ENCODE data around the gene P3H3.

The P3H3 gene

GRCh38 chr12:6829536-6830220, 1.5 kb downstream of the P3H3 start:
- Histone ChIP-seq H3K27ac (ENCODE audit: low read depth, low read length) (no peak overlapping the region), H3K9ac (ENCODE audit: low read length) (peak overlapping the region; percentile 87), H3K4me3 (ENCODE audit: low read depth, low read length) (peak overlapping the region; percentile 98), H3K9me3 (ENCODE audit: control insufficient read depth, insufficient read depth, low read depth, low read length) (no peaks in the 10 kb centered on the region), H3K4me1 (ENCODE audit: control insufficient read depth, insufficient read depth, low read length) (peaks cover 31% of the 10 kb centered on the region), H3K27me3 (ENCODE audit: control insufficient read depth, insufficient read depth, low read length) (peaks cover 18% of the 10 kb centered on the region), H3K36me3 (ENCODE audit: control insufficient read depth, insufficient read depth, low read length) (peaks cover 39% of the 10 kb centered on the region)

- peaks cover 24% of the 10 kb centered on the region for H3K4me1 ChIP-seq (ENCODE audit: control insufficient read depth, insufficient read depth, low read length)
- peaks cover 11% of the 10 kb centered on the region for H3K27me3 ChIP-seq (ENCODE audit: control insufficient read depth, insufficient read depth, low read length)
- H3K27ac ChIP-seq (ENCODE audit: low read depth, low read length), result no peak overlapping the region
- no peaks in the 10 kb centered on the region for H3K9me3 ChIP-seq (ENCODE audit: control insufficient read depth, insufficient read depth, low read depth, low read length)
- H3K36me3 ChIP-seq (ENCODE audit: control insufficient read depth, insufficient read depth, low read length), result peaks cover 44% of the 10 kb centered on the region
- no peak overlapping the region for H3K9ac ChIP-seq (ENCODE audit: low read length)
- H3K4me3 ChIP-seq (ENCODE audit: low read depth, low read length), result peak overlapping the region; percentile 98
These were observed 2.2 kb downstream of the P3H3 start for GRCh38 chr12:6830286-6830890.

GRCh38 chr12:6830999-6831398, 2.8 kb downstream of the P3H3 start:
- no peaks in the 10 kb centered on the region for H3K9me3 ChIP-seq (ENCODE audit: control insufficient read depth, insufficient read depth, low read depth, low read length)
- peaks cover 7% of the 10 kb centered on the region; the same call in 1 of the 2 replicates for H3K27me3 ChIP-seq (ENCODE audit: control insufficient read depth, insufficient read depth, low read length)
- H3K4me1 ChIP-seq (ENCODE audit: control insufficient read depth, insufficient read depth, low read length), result peaks cover 20% of the 10 kb centered on the region
- H3K27ac ChIP-seq (ENCODE audit: low read depth, low read length), result no peak overlapping the region
- H3K4me3 ChIP-seq (ENCODE audit: low read depth, low read length), result no peak overlapping the region
- H3K36me3 ChIP-seq (ENCODE audit: control insufficient read depth, insufficient read depth, low read length), result peaks cover 44% of the 10 kb centered on the region
- no peak overlapping the region for H3K9ac ChIP-seq (ENCODE audit: low read length)

- Histone ChIP-seq H3K36me3 (ENCODE audit: control insufficient read depth, insufficient read depth, low read length) (peaks cover 49% of the 10 kb centered on the region), H3K27me3 (ENCODE audit: control insufficient read depth, insufficient read depth, low read length) (peaks cover 2% of the 10 kb centered on the region; the same call in 1 of the 2 replicates), H3K4me1 (ENCODE audit: control insufficient read depth, insufficient read depth, low read length) (peaks cover 15% of the 10 kb centered on the region), H3K9me3 (ENCODE audit: control insufficient read depth, insufficient read depth, low read depth, low read length) (no peaks in the 10 kb centered on the region), H3K9ac (ENCODE audit: low read length) (no peak overlapping the region), H3K4me3 (ENCODE audit: low read depth, low read length) (no peak overlapping the region), H3K27ac (ENCODE audit: low read depth, low read length) (no peak overlapping the region)
These were observed 3.3 kb downstream of the P3H3 start for GRCh38 chr12:6831450-6831995.

GRCh38 chr12:6832125-6832524, 3.9 kb downstream of the P3H3 start:
- Histone ChIP-seq H3K4me3 (ENCODE audit: low read depth, low read length) (no peak overlapping the region), H3K9ac (ENCODE audit: low read length) (no peak overlapping the region), H3K36me3 (ENCODE audit: control insufficient read depth, insufficient read depth, low read length) (peaks cover 55% of the 10 kb centered on the region), H3K4me1 (ENCODE audit: control insufficient read depth, insufficient read depth, low read length) (peaks cover 9% of the 10 kb centered on the region), H3K27ac (ENCODE audit: low read depth, low read length) (no peak overlapping the region), H3K27me3 (ENCODE audit: control insufficient read depth, insufficient read depth, low read length) (no peaks in the 10 kb centered on the region), H3K9me3 (ENCODE audit: control insufficient read depth, insufficient read depth, low read depth, low read length) (no peaks in the 10 kb centered on the region)

GRCh38 chr12:6833189-6833890, 5.1 kb downstream of the P3H3 start:
- no peaks in the 10 kb centered on the region for H3K27me3 ChIP-seq (ENCODE audit: control insufficient read depth, insufficient read depth, low read length)
- no peak overlapping the region for H3K27ac ChIP-seq (ENCODE audit: low read depth, low read length)
- H3K4me1 ChIP-seq (ENCODE audit: control insufficient read depth, insufficient read depth, low read length), result peaks cover 6% of the 10 kb centered on the region
- no peak overlapping the region for H3K4me3 ChIP-seq (ENCODE audit: low read depth, low read length)
- H3K9ac ChIP-seq (ENCODE audit: low read length), result no peak overlapping the region
- no peaks in the 10 kb centered on the region for H3K9me3 ChIP-seq (ENCODE audit: control insufficient read depth, insufficient read depth, low read depth, low read length)
- peaks cover 67% of the 10 kb centered on the region for H3K36me3 ChIP-seq (ENCODE audit: control insufficient read depth, insufficient read depth, low read length)

- Histone ChIP-seq H3K9me3 (ENCODE audit: control insufficient read depth, insufficient read depth, low read depth, low read length) (no peaks in the 10 kb centered on the region), H3K4me1 (ENCODE audit: control insufficient read depth, insufficient read depth, low read length) (peaks cover 6% of the 10 kb centered on the region), H3K36me3 (ENCODE audit: control insufficient read depth, insufficient read depth, low read length) (peaks cover 76% of the 10 kb centered on the region), H3K4me3 (ENCODE audit: low read depth, low read length) (no peak overlapping the region), H3K27me3 (ENCODE audit: control insufficient read depth, insufficient read depth, low read length) (no peaks in the 10 kb centered on the region), H3K27ac (ENCODE audit: low read depth, low read length) (no peak overlapping the region), H3K9ac (ENCODE audit: low read length) (no peak overlapping the region)
These were observed 6.0 kb downstream of the P3H3 start for GRCh38 chr12:6834254-6834653.

GRCh38 chr12:6834873-6835272, 6.7 kb downstream of the P3H3 start:
- Histone ChIP-seq H3K4me3 (ENCODE audit: low read depth, low read length) (no peak overlapping the region), H3K9ac (ENCODE audit: low read length) (no peak overlapping the region), H3K36me3 (ENCODE audit: control insufficient read depth, insufficient read depth, low read length) (peaks cover 81% of the 10 kb centered on the region), H3K4me1 (ENCODE audit: control insufficient read depth, insufficient read depth, low read length) (peaks cover 3% of the 10 kb centered on the region), H3K27me3 (ENCODE audit: control insufficient read depth, insufficient read depth, low read length) (no peaks in the 10 kb centered on the region), H3K27ac (ENCODE audit: low read depth, low read length) (no peak overlapping the region), H3K9me3 (ENCODE audit: control insufficient read depth, insufficient read depth, low read depth, low read length) (no peaks in the 10 kb centered on the region)

GRCh38 chr12:6836851-6837250, 8.6 kb downstream of the P3H3 start:
- H3K9me3 ChIP-seq (ENCODE audit: control insufficient read depth, insufficient read depth, low read depth, low read length), result no peaks in the 10 kb centered on the region
- no peak overlapping the region for H3K27ac ChIP-seq (ENCODE audit: low read depth, low read length)
- H3K36me3 ChIP-seq (ENCODE audit: control insufficient read depth, insufficient read depth, low read length), result peaks cover 64% of the 10 kb centered on the region
- no peaks in the 10 kb centered on the region for H3K27me3 ChIP-seq (ENCODE audit: control insufficient read depth, insufficient read depth, low read length)
- H3K9ac ChIP-seq (ENCODE audit: low read length), result no peak overlapping the region
- H3K4me3 ChIP-seq (ENCODE audit: low read depth, low read length), result no peak overlapping the region
- H3K4me1 ChIP-seq (ENCODE audit: control insufficient read depth, insufficient read depth, low read length), result no peaks in the 10 kb centered on the region

GRCh38 chr12:6837370-6838060, 9.3 kb downstream of the P3H3 start:
- Histone ChIP-seq H3K9me3 (ENCODE audit: control insufficient read depth, insufficient read depth, low read depth, low read length) (no peaks in the 10 kb centered on the region), H3K9ac (ENCODE audit: low read length) (no peak overlapping the region), H3K27ac (ENCODE audit: low read depth, low read length) (no peak overlapping the region), H3K36me3 (ENCODE audit: control insufficient read depth, insufficient read depth, low read length) (peaks cover 64% of the 10 kb centered on the region), H3K27me3 (ENCODE audit: control insufficient read depth, insufficient read depth, low read length) (no peaks in the 10 kb centered on the region), H3K4me1 (ENCODE audit: control insufficient read depth, insufficient read depth, low read length) (no peaks in the 10 kb centered on the region), H3K4me3 (ENCODE audit: low read depth, low read length) (no peak overlapping the region)
